RPMI8226 (cell line): ENCODE data around the gene ZNF630.
"Not testable (repeated sequence)": the region's sequence is repeated elsewhere in the genome, so short reads cannot be mapped to it uniquely, and the experiment has no call there.

ENCODE experiments used
- DNase-seq: peaks from one replicate; pipeline ENCODE4 v3.0.0-alpha.2; 2015

The ZNF630 gene

DNA sequence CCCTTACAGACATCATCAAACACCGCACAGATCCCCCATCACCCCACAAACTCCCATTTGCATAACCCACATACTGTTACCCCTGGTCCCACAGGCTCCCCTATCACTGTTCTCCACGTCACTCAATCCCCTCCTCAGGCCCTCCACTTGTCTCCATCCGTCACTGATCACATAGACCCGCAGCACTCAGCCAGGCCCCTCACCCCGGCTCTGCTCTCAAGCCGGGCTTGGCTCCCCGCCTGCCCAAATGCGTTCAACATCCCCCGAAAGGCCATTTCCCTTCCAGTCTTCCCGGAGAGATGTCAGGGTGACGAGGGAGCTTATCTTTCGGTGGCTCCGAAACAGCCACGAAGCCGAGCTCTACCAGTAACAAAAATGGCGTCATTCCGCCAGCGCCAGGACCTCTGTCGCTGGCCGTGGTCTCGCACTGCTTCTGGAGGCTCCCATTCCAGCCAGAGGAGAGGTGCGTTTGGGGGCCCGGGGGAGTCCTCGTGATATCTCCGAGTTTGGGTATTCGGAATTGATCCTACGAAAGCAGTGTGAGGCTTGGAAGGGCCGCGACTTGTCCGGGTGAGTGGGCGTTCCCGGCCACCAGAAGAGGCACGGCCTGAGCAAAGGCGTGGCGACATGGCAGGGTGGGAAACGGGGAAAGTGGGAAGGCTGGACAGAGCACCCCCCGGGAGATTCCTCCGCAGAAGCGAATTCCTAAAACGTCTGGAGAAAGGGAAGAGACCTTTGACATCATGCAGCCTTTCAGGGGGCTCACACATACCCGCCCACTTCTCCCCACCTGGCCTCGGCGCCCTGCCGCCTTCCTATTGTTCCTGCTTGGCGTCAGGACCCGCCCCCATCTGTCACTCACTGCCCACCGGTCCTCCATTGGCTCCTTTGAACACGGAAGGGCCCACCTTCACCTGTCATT, at the start of gene ZNF630:
Gene ZNF630 (minus strand): TSS at position 577 of the 922 bp plus-strand sequence. CDS start 4,754 bp downstream, outside the sequence.
- no peak for DNase-seq

DNA sequence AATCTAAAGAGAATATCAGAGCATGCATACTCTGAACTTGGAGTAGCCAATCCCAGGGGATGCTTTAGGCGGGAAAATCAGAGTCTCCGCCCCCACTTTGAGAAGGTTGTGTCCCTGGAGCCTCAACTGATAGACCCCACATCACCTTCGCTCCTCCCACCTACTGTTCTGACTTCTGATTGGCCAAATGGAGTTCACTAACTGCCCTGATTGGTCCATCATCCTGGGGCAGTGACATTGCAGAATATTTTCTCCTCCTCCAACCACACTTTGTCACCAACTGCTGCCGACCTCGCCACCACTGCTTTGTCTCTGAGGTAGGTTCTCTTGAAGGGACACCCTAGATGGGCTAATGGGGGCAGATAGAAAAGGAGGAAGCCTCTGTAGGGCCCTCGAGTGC, 36.3 kb upstream of the ZNF630 start:
- DNase-seq, result no peak

DNA sequence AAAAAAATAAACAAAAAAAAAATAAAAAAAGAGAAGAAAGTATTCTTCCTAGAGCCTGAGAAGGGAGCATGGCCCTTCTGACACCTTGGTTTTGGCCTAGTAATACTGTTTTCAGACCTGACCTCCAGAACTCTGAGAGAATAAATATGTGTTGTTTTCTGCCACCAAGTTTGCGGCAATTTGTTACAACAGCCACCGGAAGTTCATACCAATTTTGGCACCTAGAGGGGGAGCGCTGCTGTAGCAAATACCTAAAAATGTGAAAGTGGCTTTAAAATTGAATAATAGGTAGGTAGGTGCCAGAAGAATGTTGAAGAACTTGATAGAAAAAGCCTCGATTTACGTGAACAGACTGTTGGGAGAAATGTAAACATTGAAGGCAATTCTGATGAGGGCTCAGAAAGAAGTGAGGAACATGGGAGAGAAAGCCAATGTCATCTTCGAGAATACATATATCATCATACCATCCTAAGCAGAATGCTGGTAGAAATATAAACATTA, 31.5 kb upstream of the ZNF630 start:
- no peak for DNase-seq

DNA sequence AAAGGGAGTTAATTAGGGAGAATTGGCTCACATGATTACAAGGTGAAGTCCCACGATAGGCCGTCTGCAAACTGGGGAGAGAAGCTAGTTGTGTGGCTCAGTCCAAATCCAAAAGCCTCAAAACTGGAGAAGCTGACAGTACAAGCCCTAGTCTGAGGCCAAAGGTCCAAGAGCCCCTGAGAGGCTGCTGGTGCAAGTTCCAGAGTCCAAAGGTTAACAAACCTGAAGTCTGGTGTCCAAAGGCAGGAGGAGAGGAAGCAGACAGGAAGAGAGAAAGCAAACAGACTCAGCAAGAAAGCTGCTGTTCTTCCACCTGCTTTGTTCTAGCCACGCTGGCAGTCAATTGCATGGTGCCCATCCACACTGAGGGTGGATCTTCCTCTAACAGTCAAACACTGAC, 30.0 kb upstream of the ZNF630 start:
- DNase-seq, result no peak

DNA sequence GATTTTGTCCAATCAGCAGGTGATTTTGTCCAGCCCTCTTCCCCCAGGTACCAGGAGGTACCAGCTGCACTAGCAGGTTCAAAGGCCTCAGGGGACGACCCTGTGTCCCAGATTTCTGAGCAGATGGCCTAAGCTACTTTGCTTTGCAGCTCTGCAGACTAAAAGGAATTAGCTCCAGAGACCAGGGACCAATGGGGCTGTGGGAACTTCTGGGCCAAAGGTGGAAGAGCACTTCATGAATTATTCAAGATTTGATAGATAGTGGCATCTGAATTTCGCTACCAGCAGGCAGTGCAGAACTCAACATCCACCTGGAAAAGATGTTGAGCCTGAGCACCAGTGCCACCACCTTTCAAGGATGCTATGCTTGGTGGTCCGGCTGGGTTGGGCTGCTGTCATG, 21.1 kb upstream of the ZNF630 start:
- not testable (repeated sequence) for DNase-seq

DNA sequence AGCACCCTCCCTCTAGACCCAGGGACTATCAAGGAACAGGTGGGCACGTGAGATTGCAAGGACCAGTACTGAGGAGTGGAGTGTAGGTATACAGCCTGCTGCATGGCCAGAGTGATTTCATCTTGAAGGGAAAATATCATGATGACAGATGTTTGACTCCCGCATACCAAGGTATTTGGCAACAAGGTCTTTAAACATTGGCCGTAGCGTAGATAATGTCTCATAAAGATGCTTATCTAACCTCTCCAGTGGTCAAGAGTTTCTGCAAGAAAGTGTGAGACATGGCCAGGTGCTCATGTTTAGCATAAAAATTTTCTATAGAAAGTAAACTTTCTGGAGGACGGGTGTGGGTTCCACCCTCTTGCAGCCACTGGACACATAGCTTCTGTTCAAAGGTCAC, 18.7 kb upstream of the ZNF630 start:
- DNase-seq, result no peak

GRCh38 chrX:48086082-48086481, 14.6 kb upstream of the ZNF630 start:
- no peak for DNase-seq

- no peak for DNase-seq
These were observed 12.3 kb upstream of the ZNF630 start for GRCh38 chrX:48083706-48084105.

GRCh38 chrX:48083212-48083611, 11.8 kb upstream of the ZNF630 start:
- peak; percentile 45 for DNase-seq

DNA sequence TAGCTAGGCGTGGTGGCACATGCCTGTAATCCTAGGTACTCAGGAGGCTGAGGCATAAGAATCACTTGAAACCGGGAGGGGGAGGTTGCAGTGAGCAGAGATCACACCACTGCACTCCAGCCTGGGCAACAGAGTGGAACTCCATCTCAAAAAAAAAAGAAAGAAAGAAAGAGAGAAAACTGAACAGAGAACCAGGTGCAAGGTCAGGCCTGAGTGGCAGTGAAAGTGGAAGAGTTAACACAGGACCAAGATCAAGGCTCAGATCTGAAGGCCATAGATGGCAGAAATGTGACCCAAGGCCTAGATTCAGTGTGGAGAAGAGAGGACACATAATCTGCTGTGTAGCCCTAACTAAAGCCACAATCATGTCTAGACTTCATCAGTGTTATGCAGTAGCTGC, 4.9 kb upstream of the ZNF630 start:
- DNase-seq, result no peak

- no peak for DNase-seq
These were observed 656 bp upstream of the ZNF630 start for GRCh38 chrX:48071986-48072605.

- no peak for DNase-seq
These were observed 3.1 kb downstream of the ZNF630 start for GRCh38 chrX:48068096-48068887.

DNA sequence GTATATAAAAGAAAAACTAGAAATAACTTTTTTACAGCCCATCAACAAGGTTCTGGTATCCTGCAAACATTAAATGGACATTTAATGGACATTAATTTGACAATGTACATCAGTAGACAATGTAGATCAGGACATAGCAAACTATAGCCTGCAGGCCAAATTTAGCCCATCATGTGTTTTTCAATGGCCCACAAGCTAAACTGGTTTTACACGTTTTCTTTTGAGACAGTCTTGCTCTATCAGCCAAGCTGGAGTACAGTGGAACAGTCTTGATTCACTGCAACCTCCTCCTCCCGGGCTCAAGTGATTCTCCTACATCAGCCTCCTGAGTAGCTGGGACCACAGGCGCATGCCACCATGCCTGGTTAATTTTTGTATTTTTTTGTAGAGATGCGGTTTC, 7.2 kb downstream of the ZNF630 start:
- DNase-seq, result no peak

DNA sequence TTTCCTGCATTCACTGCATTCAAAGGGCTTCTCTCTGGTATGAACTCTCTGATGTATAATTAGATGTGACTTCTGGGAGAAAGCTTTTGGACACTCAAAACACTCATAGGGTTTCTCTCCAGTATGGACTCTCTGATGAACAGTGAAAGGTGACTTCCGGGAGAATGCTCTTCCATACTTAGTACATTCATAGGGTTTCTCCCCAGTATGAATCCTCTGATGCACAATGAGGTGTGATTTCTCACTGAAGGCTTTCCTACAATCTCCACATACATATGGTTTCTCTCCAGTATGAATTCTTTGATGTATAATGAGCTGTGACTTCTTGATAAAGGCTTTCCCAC, 12.2 kb downstream of the ZNF630 start:
- no peak for DNase-seq

- DNase-seq, result no peak
These were observed 12.7 kb downstream of the ZNF630 start for GRCh38 chrX:48058621-48059295.

DNA sequence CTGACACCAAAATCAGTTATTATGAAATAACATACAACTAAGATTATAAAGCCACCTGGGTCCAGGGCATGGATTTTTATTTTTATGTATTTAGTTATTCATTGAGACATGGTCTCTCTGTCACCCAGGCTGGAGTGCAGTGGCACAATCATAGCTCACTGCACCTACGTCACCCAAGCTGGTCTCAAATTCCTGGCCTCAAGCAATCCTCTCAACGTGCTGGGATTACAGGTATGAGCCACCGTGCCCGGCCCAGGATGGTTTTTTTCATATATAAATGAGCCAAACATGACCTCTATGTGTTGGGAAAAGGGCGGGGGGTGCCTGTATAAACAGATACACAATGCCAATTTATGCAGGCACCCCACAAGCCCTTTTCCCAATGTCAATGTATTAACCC, 24.6 kb downstream of the ZNF630 start:
- no peak for DNase-seq

- no peak for DNase-seq
These were observed 25.8 kb downstream of the ZNF630 start for GRCh38 chrX:48045410-48046311.

DNA sequence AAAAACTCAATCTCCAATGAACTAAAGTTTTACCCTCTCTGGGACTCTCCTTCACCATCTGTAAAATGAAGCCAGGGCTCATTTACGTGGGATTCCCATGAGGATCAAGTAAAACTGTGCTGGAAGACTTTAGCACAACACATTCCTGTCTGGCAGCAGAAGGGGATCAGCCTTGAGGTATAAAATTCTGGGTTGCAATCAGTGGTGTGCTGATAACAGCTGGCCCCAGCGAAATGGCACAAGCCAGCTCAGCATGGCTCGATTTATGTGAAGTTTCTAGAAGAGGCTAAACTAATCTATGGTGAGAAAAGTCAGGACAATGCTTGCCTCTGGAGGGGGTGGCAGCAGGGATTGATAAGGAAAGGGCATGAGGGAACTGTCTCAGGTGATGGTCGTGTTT, 28.4 kb downstream of the ZNF630 start:
- DNase-seq, result no peak

DNA sequence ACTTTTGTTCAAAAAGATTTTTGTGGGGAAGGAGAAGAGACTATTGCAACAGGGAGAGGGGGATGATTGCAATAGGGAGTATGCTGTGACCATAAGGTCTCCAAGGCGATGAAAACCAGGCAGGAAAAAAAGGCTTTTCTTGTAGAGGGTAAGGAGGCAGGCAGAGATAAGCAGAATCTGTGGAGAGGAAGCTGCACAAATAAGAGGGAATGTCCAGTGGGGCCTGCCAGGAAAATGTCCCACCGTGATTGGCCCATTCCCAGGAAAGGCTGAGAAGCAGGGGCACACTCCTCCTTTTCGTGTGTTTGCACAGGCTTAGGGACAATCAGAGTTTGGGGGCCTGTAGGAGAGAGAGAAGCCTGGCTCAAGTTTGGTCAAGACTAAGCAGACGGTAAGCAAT, 35.5 kb downstream of the ZNF630 start:
- no peak for DNase-seq

GRCh38 chrX:48030641-48031173, 40.7 kb downstream of the ZNF630 start:
- DNase-seq, result not testable (repeated sequence)

- no peak for DNase-seq
These were observed 41.2 kb downstream of the ZNF630 start for GRCh38 chrX:48030237-48030636.
